Astrocyte of the cerebellum (primary cell): ENCODE data around the gene LAMB2.
A peak's percentile ranks its signal among the peaks of the same experiment; 100 is the strongest.

Experiments
- DNase-seq: peaks from one replicate; pipeline ENCODE4 v3.0.0-alpha.2; 2011; ENCODE audit warnings: low read depth
- H3K4me3 ChIP-seq: 2 replicates; pipeline ENCODE4 v1.5.1; 2011; ENCODE audit warnings: mild to moderate bottlenecking, low read depth, low read length, moderate library complexity
- CTCF ChIP-seq: IDR thresholded peaks from 2 replicates; pipeline ENCODE4 v1.5.1; 2012; ENCODE audit warnings: low read length, low read depth, moderate library complexity, mild to moderate bottlenecking; ENCODE audit errors: missing control alignments
- in situ Hi-C: cut with HindIII; loops from 2 replicates; pipeline ENCODE4 v1.10.0; 2017; ENCODE audit warnings: low sequenced_read_pairs

The LAMB2 gene

GRCh38 chr3:49122886-49123545 is 9.8 kb downstream of the LAMB2 start:
- DNase-seq = no peak
- in situ Hi-C loops = no loop called here
- no peak overlapping the region for H3K4me3 ChIP-seq
- TF ChIP-seq CTCF = no peak

GRCh38 chr3:49122451-49122850 is 10.4 kb downstream of the LAMB2 start:
- in situ Hi-C loops = no loop called here
- no peak overlapping the region for H3K4me3 ChIP-seq
- no peak for TF ChIP-seq CTCF
- no peak for DNase-seq

- in situ Hi-C loops = no loop called here
Measured at GRCh38 chr3:49122022-49122421, 10.8 kb downstream of the LAMB2 start.

GRCh38 chr3:49121132-49121736 is 11.6 kb downstream of the LAMB2 start:
- no peak for DNase-seq
- in situ Hi-C loops = no loop called here
- peak overlapping the region; percentile 85 for H3K4me3 ChIP-seq
- TF ChIP-seq CTCF = no peak

More at GRCh38 chr3:49122022-49122421, 10.8 kb downstream of the LAMB2 start:
- TF ChIP-seq CTCF = no peak
- H3K4me3 ChIP-seq = no peak overlapping the region
- no peak for DNase-seq

GRCh38 chr3:49120438-49121131 is 12.3 kb downstream of the LAMB2 start, which contains the start of gene USP19:
Gene USP19, minus strand, starts transcription at chr3:49120823. Its CDS starts 1,678 bp downstream, at chr3:49119145.
- peak within 1 kb of the TSS; percentile 85 for H3K4me3 ChIP-seq
- in situ Hi-C loops = no loop called here
- peak; percentile 82 for DNase-seq
- TF ChIP-seq CTCF = no peak

- in situ Hi-C loops = no loop called here
- TF ChIP-seq CTCF = no peak
- no peak for DNase-seq
- H3K4me3 ChIP-seq = peak overlapping the region; percentile 85
Measured at GRCh38 chr3:49120096-49120437, 12.8 kb downstream of the LAMB2 start.
